ENCODE measurements around the gene SETBP1. TPM values are rescaled to one million over a fixed set of nuclear protein-coding genes. Genes with fewer than 3 reads are reported as not detected.
"Not testable (repeated sequence)": the region's sequence is repeated elsewhere in the genome, so short reads cannot be mapped to it uniquely, and the experiment has no call there.

Gene SETBP1
- total and polyA plus RNA-seq, 2 of the 8 experiments (the other 6 are each of a cell fraction or from before 2014, with no cell fraction given): 2.0 to 6.5 TPM

DNA sequence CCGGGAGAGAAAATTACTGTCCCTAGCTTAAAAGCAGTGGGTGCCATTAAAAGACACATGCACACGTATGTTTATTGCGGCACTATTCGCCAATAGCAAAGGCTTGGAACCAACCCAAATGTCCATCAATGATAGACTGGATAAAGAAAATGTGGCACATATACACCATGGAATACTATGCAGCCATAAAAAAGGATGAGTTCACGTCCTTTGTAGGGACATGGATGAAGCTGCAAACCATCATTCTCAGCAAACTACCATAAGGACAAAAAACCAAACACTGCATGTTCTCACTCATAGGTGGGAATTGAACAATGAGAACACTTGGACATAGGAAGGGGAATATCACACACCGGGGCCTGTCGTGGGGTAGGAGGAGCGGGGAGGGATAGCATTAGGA lies 120.1 kb downstream of the SETBP1 start:
- CTCF ChIA-PET (ENCODE audit: partially characterized antibody); H3K9ac ChIP-seq (replicated peaks in 1 of 4; ENCODE audit: extremely low read depth in 1 of 4, low read depth in 3 of 4, low read length in 3 of 4); H3K36me3 ChIP-seq (ENCODE audit: control insufficient read depth in 2 of 4, insufficient read depth in 4 of 4, low read length in 3 of 4); H4K91ac ChIP-seq (replicated peaks; ENCODE audit: insufficient read length, low read length); H2BK5ac ChIP-seq (ENCODE audit: low read depth, low read length); H4K20me1 ChIP-seq (replicated peaks in 1 of 2; ENCODE audit: control insufficient read depth in 1 of 2, insufficient read depth in 2 of 2, low read length in 2 of 2); H2BK20ac ChIP-seq (ENCODE audit: low read length); POLR2A ChIA-PET (ENCODE audit: partially characterized antibody); H2BK15ac ChIP-seq (ENCODE audit: low read length); H3K9me3 ChIP-seq (ENCODE audit: insufficient read depth in 2 of 2, low read depth in 1 of 2, low read length in 1 of 2); H3K79me1 ChIP-seq (ENCODE audit: low read depth, low read length); H2AK5ac ChIP-seq (ENCODE audit: low read depth, low read length); DNase-seq (ENCODE audit: low read depth in 1 of 2, low spot score in 2 of 2); H3K27me3 ChIP-seq (replicated peaks in 1 of 4; ENCODE audit: control insufficient read depth in 3 of 4, extremely low read depth in 1 of 4, insufficient read depth in 3 of 4, low read length in 3 of 4); H3K14ac ChIP-seq (ENCODE audit: insufficient read length); H3K23ac ChIP-seq (ENCODE audit: insufficient read length); H3K79me2 ChIP-seq (ENCODE audit: control insufficient read depth in 1 of 2, insufficient read depth in 2 of 2, low read length in 2 of 2); H3K18ac ChIP-seq (ENCODE audit: extremely low read depth, low read length); H2AFZ ChIP-seq (ENCODE audit: low read length); H4K5ac ChIP-seq (ENCODE audit: insufficient read length, low read depth, low read length); H3K23me2 ChIP-seq (ENCODE audit: low read depth, low read length); H4K8ac ChIP-seq (ENCODE audit: extremely low read depth, insufficient read depth, low read length); H3K4me2 ChIP-seq (ENCODE audit: insufficient read depth in 1 of 2, low read depth in 2 of 2, low read length in 2 of 2); H3K4me3 ChIP-seq (ENCODE audit: extremely low read depth in 1 of 4, insufficient read depth in 2 of 4, low read depth in 3 of 4, low read length in 4 of 4); H2BK120ac ChIP-seq (replicated peaks; ENCODE audit: low read depth, low read length); H3K4ac ChIP-seq (replicated peaks; ENCODE audit: insufficient read length, low read depth, low read length); FAIRE-seq; H2BK12ac ChIP-seq (ENCODE audit: low read depth, low read length); H3K56ac ChIP-seq (replicated peaks; ENCODE audit: insufficient read length, low read depth, low read length); H3K27ac ChIP-seq (ENCODE audit: low read depth, low read length): not testable (repeated sequence)
- 91% methylated on average over 8 of the region's 8 CpGs; no CpG with 5 or more reads in 1 of the 2 experiments for WGBS, 2 experiments (ENCODE audit: extremely low coverage in 1 of 2, insufficient coverage in 1 of 2, insufficient read length in 1 of 2, insufficient replicate concordance in 2 of 2, low coverage in 1 of 2, low lambda C conversion rate in 2 of 2, missing lambda C conversion rate in 1 of 2)
- peaks cover 0 to 10% (median 2%) of the 10 kb centered on the region in 4 experiments; a peak in 2 of 7 replicates for H3K4me1 ChIP-seq (replicated peaks in 1 of 4; ENCODE audit: control insufficient read depth in 3 of 4, insufficient read depth in 4 of 4, low read length in 3 of 4)

Data from H1 (cell line).